Heart left ventricle (tissue), 13 donors: ENCODE results near the gene COG4.
"Not testable (repeated sequence)": the region's sequence is repeated elsewhere in the genome, so short reads cannot be mapped to it uniquely, and the experiment has no call there.

Source experiments
- POLR2A ChIP-seq, 2 donors: fragments of 450-650 bp; IDR thresholded peaks; one replicate each; pipeline ENCODE4 v1.6.1; 2017; ENCODE audit warnings: antibody characterized with exemption in 2 of 2, mild to moderate bottlenecking in 2 of 2, moderate library complexity in 2 of 2
- TF ChIP-seq, protein P1 (sequence below), 12 donors: fragments of 200-600 bp; sonication (generic) in 4 of 12; IDR thresholded peaks; one replicate each; pipeline versions ENCODE4 v1.5.0 to v1.8.0; 2018 to 2022; ENCODE audit warnings: antibody characterized with exemption in 12 of 12, mild to moderate bottlenecking in 5 of 12
- donor health status: ischemic (EF 13 %, LVEDD 7.1; RV severe dilation, severe dysfunction).
- donor health status: DM: no; HTN: yes; CAD: no.
- donor health status: DM: no; HTN: no; CAD: no.
- donor health status: ischemic (EF 25% LVEDD 6.9; RV normal size, moderate dysfunction).
- donor health status: ischemic (EF 25% LVEDD 5.7; RV mildly dilated, moderate dysfunction).
- donor health status: ischemic (EF 35%, LVEDD 5.7; RV mildly dilated, moderate dysfunction).
- donor health status: nonischemic (EF 11% LVEDD 7.7; RV severe dilation, severe dysfunction).
- donor health status: DM: yes; HTN: yes; CAD: no.
- donor health status: PGD.
- donor health status: ischemic (EF 29% LVEDD 5.4; RV normal size, mild dysfunction).
- donor health status: nonischemic (EF 23%, LVEDD 6.1; RV moderate dilation, normal function).

DNA sequence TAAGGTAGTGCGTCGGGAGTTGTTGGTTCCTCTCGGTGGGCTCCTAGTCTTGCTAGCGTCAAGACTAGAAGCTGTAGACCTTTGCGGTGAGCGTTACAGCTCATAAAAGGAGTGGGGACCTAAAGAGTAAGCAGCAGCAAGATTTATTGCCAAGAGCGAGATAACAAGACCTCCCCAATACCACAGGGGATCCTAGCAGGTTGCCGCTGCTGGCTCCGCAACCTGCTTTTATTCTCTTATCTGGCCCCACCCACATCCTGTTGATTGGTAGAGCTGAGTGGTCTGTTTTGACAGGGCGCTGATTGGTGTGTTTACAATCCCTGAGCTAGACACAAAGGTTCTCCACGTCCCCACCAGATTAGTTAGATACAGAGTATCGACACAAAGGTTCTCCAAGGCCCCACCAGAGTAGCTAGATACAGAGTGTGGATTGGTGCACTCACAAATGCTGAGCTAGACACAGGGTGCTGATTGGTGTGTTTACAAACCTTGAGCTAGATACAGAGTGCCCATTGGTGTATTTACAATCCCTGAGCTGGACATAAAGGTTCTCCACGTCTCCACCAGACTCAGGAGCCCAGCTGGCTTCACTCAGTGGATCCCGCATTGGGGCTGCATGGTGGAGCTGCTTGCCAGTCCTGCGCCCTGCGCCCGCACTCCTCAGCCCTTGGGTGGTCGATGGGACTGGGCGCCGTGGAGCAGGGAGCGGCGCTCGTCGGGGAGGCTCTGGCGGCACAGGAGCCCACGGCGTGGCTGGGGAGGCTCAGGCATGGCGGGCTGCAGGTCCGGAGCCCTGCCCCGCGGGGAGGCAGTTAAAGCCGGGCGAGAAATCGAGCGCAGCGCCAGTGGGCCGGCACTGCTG is 73.0 kb downstream of the COG4 start:
- TF ChIP-seq, protein P1, sequence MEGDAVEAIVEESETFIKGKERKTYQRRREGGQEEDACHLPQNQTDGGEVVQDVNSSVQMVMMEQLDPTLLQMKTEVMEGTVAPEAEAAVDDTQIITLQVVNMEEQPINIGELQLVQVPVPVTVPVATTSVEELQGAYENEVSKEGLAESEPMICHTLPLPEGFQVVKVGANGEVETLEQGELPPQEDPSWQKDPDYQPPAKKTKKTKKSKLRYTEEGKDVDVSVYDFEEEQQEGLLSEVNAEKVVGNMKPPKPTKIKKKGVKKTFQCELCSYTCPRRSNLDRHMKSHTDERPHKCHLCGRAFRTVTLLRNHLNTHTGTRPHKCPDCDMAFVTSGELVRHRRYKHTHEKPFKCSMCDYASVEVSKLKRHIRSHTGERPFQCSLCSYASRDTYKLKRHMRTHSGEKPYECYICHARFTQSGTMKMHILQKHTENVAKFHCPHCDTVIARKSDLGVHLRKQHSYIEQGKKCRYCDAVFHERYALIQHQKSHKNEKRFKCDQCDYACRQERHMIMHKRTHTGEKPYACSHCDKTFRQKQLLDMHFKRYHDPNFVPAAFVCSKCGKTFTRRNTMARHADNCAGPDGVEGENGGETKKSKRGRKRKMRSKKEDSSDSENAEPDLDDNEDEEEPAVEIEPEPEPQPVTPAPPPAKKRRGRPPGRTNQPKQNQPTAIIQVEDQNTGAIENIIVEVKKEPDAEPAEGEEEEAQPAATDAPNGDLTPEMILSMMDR (IDR thresholded peaks at IDR 0.05) = not testable (repeated sequence)
- not testable (repeated sequence) for TF ChIP-seq POLR2A (IDR thresholded peaks at IDR 0.05)
